ENCODE results near the gene ACTG1. TPM values are rescaled to one million over a fixed set of nuclear protein-coding genes. Genes with fewer than 3 reads are reported as not detected.

The ACTG1 gene
- total RNA-seq, 1 experiment from 2014 or later, result 3,455 TPM

DNA sequence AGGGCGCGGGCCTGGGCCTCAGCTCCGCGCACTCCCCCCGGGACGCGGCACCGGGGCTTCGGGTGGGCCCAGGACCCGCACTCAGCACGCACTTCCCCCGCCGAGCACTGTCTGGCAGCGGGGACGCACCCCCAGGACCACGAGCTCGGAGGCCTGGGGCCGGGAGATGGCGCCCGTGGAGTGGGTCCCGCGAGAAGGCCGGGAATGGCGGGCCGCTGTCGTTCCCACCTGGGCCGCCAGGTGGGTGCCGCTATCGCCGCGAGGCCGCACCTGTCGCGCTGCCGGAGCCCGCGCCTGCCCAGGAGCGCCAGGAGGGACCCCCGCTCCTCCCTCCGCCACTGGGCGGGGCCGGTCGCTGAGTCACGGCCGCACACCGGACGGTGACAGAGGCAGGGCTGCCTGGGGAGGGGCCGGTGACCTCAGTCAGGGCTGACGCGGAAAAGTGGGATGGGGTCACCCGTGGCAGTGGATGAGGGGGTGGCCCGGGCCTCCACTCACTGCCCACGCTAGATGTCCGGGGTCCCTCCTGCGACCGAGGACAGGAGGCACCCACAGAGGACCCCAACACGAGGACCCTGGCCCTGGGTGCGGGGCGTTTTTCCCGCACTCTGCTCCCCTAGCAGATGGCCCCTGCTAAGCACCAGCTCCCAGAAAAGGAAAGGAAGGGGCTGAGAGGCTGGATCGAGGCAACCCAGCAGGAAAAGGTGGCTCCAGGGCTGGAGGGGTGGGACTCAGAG is 6.9 kb upstream of the ACTG1 start (continued):
- TF ChIP-seq ATF6 (CRISPR knock-in tag; IDR thresholded peaks at IDR 0.05) (no peak), ETV6 (CRISPR knock-in tag; IDR thresholded peaks at IDR 0.05) (no peak), GRHL2 (CRISPR knock-in tag; IDR thresholded peaks at IDR 0.05; ENCODE audit: insufficient replicate concordance, severe bottlenecking) (no peak), IRF2 (CRISPR knock-in tag; IDR thresholded peaks at IDR 0.05; ENCODE audit: borderline replicate concordance, low read depth) (0 out of 2 replicates have a peak, but pooled peaks have one; percentile 55), NFYB (CRISPR knock-in tag; conservative IDR thresholded peaks at IDR 0.05; ENCODE audit: low read depth) (0 out of 2 replicates have a peak, but pooled peaks have one; percentile 31), AFF4 (CRISPR knock-in tag; IDR thresholded peaks at IDR 0.05; ENCODE audit: borderline replicate concordance) (no peak), CREM (CRISPR knock-in tag; IDR thresholded peaks at IDR 0.05) (0 out of 2 replicates have a peak, but pooled peaks have one; percentile 15), CBFB (CRISPR knock-in tag; IDR thresholded peaks at IDR 0.05; ENCODE audit: low read depth) (no peak), NFE2L1 (CRISPR knock-in tag; IDR thresholded peaks at IDR 0.05) (peak; percentile 82), JAZF1 (CRISPR knock-in tag; IDR thresholded peaks at IDR 0.05) (no peak), ERG (CRISPR knock-in tag; IDR thresholded peaks at IDR 0.05) (no peak), SMAD3 (CRISPR knock-in tag; IDR thresholded peaks at IDR 0.05; ENCODE audit: borderline replicate concordance) (no peak), NR2C2 (CRISPR knock-in tag; IDR thresholded peaks at IDR 0.05) (no peak), PRRX2 (CRISPR knock-in tag; IDR thresholded peaks at IDR 0.05) (no peak), EMX1 (CRISPR knock-in tag; IDR thresholded peaks at IDR 0.05) (no peak)
- TF ChIP-seq, protein P1, sequence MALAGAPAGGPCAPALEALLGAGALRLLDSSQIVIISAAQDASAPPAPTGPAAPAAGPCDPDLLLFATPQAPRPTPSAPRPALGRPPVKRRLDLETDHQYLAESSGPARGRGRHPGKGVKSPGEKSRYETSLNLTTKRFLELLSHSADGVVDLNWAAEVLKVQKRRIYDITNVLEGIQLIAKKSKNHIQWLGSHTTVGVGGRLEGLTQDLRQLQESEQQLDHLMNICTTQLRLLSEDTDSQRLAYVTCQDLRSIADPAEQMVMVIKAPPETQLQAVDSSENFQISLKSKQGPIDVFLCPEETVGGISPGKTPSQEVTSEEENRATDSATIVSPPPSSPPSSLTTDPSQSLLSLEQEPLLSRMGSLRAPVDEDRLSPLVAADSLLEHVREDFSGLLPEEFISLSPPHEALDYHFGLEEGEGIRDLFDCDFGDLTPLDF (CRISPR knock-in tag; IDR thresholded peaks at IDR 0.05), result 0 out of 2 replicates have a peak, but pooled peaks have one; percentile 55
- TF ChIP-seq, protein P2, sequence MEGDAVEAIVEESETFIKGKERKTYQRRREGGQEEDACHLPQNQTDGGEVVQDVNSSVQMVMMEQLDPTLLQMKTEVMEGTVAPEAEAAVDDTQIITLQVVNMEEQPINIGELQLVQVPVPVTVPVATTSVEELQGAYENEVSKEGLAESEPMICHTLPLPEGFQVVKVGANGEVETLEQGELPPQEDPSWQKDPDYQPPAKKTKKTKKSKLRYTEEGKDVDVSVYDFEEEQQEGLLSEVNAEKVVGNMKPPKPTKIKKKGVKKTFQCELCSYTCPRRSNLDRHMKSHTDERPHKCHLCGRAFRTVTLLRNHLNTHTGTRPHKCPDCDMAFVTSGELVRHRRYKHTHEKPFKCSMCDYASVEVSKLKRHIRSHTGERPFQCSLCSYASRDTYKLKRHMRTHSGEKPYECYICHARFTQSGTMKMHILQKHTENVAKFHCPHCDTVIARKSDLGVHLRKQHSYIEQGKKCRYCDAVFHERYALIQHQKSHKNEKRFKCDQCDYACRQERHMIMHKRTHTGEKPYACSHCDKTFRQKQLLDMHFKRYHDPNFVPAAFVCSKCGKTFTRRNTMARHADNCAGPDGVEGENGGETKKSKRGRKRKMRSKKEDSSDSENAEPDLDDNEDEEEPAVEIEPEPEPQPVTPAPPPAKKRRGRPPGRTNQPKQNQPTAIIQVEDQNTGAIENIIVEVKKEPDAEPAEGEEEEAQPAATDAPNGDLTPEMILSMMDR (IDR thresholded peaks at IDR 0.05), result peak; percentile 51
- TF ChIP-seq, protein P3, sequence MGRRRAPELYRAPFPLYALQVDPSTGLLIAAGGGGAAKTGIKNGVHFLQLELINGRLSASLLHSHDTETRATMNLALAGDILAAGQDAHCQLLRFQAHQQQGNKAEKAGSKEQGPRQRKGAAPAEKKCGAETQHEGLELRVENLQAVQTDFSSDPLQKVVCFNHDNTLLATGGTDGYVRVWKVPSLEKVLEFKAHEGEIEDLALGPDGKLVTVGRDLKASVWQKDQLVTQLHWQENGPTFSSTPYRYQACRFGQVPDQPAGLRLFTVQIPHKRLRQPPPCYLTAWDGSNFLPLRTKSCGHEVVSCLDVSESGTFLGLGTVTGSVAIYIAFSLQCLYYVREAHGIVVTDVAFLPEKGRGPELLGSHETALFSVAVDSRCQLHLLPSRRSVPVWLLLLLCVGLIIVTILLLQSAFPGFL (CRISPR knock-in tag; IDR thresholded peaks at IDR 0.05; ENCODE audit: borderline replicate concordance), result no peak
- TF ChIP-seq, protein P4, sequence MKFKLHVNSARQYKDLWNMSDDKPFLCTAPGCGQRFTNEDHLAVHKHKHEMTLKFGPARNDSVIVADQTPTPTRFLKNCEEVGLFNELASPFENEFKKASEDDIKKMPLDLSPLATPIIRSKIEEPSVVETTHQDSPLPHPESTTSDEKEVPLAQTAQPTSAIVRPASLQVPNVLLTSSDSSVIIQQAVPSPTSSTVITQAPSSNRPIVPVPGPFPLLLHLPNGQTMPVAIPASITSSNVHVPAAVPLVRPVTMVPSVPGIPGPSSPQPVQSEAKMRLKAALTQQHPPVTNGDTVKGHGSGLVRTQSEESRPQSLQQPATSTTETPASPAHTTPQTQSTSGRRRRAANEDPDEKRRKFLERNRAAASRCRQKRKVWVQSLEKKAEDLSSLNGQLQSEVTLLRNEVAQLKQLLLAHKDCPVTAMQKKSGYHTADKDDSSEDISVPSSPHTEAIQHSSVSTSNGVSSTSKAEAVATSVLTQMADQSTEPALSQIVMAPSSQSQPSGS (CRISPR knock-in tag; IDR thresholded peaks at IDR 0.05; ENCODE audit: borderline replicate concordance, low read depth), result no peak
- TF ChIP-seq, protein P5, sequence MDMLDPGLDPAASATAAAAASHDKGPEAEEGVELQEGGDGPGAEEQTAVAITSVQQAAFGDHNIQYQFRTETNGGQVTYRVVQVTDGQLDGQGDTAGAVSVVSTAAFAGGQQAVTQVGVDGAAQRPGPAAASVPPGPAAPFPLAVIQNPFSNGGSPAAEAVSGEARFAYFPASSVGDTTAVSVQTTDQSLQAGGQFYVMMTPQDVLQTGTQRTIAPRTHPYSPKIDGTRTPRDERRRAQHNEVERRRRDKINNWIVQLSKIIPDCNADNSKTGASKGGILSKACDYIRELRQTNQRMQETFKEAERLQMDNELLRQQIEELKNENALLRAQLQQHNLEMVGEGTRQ (CRISPR knock-in tag; IDR thresholded peaks at IDR 0.05), result no peak
- TF ChIP-seq, protein P6, sequence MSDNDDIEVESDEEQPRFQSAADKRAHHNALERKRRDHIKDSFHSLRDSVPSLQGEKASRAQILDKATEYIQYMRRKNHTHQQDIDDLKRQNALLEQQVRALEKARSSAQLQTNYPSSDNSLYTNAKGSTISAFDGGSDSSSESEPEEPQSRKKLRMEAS (CRISPR knock-in tag; IDR thresholded peaks at IDR 0.05), result peak; percentile 69; the same call in 1 of the 2 replicates
- TF ChIP-seq, protein P7, sequence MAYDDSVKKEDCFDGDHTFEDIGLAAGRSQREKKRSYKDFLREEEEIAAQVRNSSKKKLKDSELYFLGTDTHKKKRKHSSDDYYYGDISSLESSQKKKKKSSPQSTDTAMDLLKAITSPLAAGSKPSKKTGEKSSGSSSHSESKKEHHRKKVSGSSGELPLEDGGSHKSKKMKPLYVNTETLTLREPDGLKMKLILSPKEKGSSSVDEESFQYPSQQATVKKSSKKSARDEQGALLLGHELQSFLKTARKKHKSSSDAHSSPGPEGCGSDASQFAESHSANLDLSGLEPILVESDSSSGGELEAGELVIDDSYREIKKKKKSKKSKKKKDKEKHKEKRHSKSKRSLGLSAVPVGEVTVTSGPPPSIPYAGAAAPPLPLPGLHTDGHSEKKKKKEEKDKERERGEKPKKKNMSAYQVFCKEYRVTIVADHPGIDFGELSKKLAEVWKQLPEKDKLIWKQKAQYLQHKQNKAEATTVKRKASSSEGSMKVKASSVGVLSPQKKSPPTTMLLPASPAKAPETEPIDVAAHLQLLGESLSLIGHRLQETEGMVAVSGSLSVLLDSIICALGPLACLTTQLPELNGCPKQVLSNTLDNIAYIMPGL (CRISPR knock-in tag; IDR thresholded peaks at IDR 0.05), result peak; percentile 84; the same call in 1 of the 2 replicates

Measured in WTC11 (cell line).